Spleen (tissue), 13 donors: ENCODE results near the gene UBAP2L. TPM values are rescaled to one million over a fixed set of nuclear protein-coding genes. Genes with fewer than 3 reads are reported as not detected.
A peak's percentile ranks its signal among the peaks of the same experiment; 100 is the strongest.

ENCODE experiments used
- DNase-seq: peaks from one replicate; pipeline ENCODE4 v3.0.0-alpha.2; 2020
- H3K27ac ChIP-seq, 8 donors: fragments of 200-600 bp; sonication (generic) in 7 of 8; 1 replicate in 4 of 8; 2 replicates in 4 of 8; pipeline versions ENCODE4 v1.5.0 to v1.8.0; 2016 to 2021; ENCODE audit warnings: inconsistent platforms in 4 of 8, mild to moderate bottlenecking in 4 of 8, moderate library complexity in 1 of 8
- H3K27me3 ChIP-seq, 7 donors: fragments of 200-600 bp; sonication (generic) in 6 of 7; replicated peaks in 1 of 7; 1 replicate in 4 of 7; 2 replicates in 3 of 7; pipeline versions ENCODE4 v1.5.0 to v1.8.0; 2016 to 2021; ENCODE audit warnings: inconsistent platforms in 3 of 7, mild to moderate bottlenecking in 1 of 7
- H3K36me3 ChIP-seq, 6 donors: fragments of 200-600 bp; sonication (generic) in 5 of 6; 1 replicate in 4 of 6; 2 replicates in 2 of 6; pipeline versions ENCODE4 v1.5.0 to v1.8.0; 2016 to 2021; ENCODE audit warnings: inconsistent platforms in 2 of 6
- H3K4me1 ChIP-seq, 6 donors: fragments of 200-600 bp; sonication (generic) in 5 of 6; 1 replicate in 3 of 6; 2 replicates in 3 of 6; pipeline versions ENCODE4 v1.5.0 to v1.8.0; 2016 to 2021; ENCODE audit warnings: inconsistent platforms in 3 of 6
- H3K4me3 ChIP-seq, 8 donors: fragments of 200-600 bp; sonication (generic) in 7 of 8; 1 replicate in 4 of 8; 2 replicates in 4 of 8; pipeline versions ENCODE4 v1.5.0 to v1.8.0; 2016 to 2021; ENCODE audit warnings: inconsistent platforms in 4 of 8, mild to moderate bottlenecking in 4 of 8, moderate library complexity in 2 of 8
- H3K9me3 ChIP-seq, 8 donors: fragments of 200-600 bp; sonication (generic) in 7 of 8; 1 replicate in 4 of 8; 2 replicates in 4 of 8; pipeline versions ENCODE4 v1.5.0 to v1.8.0; 2016 to 2021; ENCODE audit warnings: inconsistent platforms in 4 of 8
- POLR2A ChIP-seq, 3 donors: fragments of 450-650 bp; IDR thresholded peaks; one replicate each; pipeline ENCODE4 v1.5.1; 2017; ENCODE audit warnings: antibody characterized with exemption in 3 of 3, mild to moderate bottlenecking in 1 of 3
- POLR2AphosphoS5 ChIP-seq, 3 donors: sonication (generic); formaldehyde crosslinking; IDR thresholded peaks; one replicate each; pipeline ENCODE4 v1.5.1; 2017; ENCODE audit warnings: antibody characterized with exemption in 3 of 3
- WGBS, 5 donors: extraction: QIAGEN DNeasy Blood & Tissue Kit in 3 of 5; methylation state at CpG; one replicate each; pipeline versions ENCODE4 v1.1.5 to v1.1.7; 2013 to 2018; 5-methylcytosine and 5-hydroxymethylcytosine counted together
- intact Hi-C: fragments of 100-400 bp; cut with DNase I; formaldehyde crosslinking; loops from one replicate; pipeline ENCODE4 v1.15.0; 2023; ENCODE audit warnings: low total_unique reads
- long read RNA-seq, 2 donors: transcript quantifications; one replicate each; lab custom pipeline, GENCODE V29; 2026
- polyA plus RNA-seq, 3 donors: library from polyadenylated mRNA; stranded (reverse); fragments of 200-250 nt; gene quantifications; one replicate each; pipeline ENCODE4 v1.2.1, GENCODE V29; 2013
- total RNA-seq, 7 donors: library from RNA; depleted of rRNA in 3 of 7; stranded (reverse); fragments of >200 nt in 3 of 7; fragmentation: NEBNext Ultra II Directional in 4 of 7; extraction: Animal tissue kit (Norgen Biotek cat#: 25700) in 4 of 7; gene quantifications; one replicate each; pipeline versions ENCODE4 v1.1.0 to v1.2.1, GENCODE V29; 2016 to 2021
- TF ChIP-seq, protein P1 (sequence below), 11 experiments: fragments of 200-600 bp in 7 of 11; fragments of 450-650 bp in 4 of 11; sonication (generic) in 4 of 11; IDR thresholded peaks in 8 of 11; conservative IDR thresholded peaks in 3 of 11; 1 replicate in 7 of 11; 2 replicates in 4 of 11; pipeline versions ENCODE4 v1.4.0 to v1.8.0; 2016 to 2021; ENCODE audit warnings: antibody characterized with exemption in 11 of 11, inconsistent platforms in 4 of 11, mild to moderate bottlenecking in 1 of 11
- donor health status: healthy with polysubstance abuse.
- donor health status: DM: no; HTN: no; CAD: no; lungs with moderate emphysema.
- donor health status: DM: no; HTN: no; CAD: no.
- donor health status: Bipolar disorder and iron deficiency.
- donor health status: healthy.
- donor health status: DM: no; HTN: no; CAD: no.
- donor health status: DM: yes; HTN: yes; CAD: no.

The UBAP2L gene
- total RNA-seq, result 100 to 1,000 TPM in 5 of 7 donors, 10 to 100 TPM in 2; 89.5 to 156 (median 134) TPM
- polyA plus RNA-seq, result 10 to 100 TPM; 36.8 to 58.0 (median 44.4) TPM
- long read RNA-seq, donor 1, partial matches to known transcripts, result 64 of 67 reads
- long read RNA-seq, donor 1, other reads (novel, unspliced or antisense), result 0 of 67 reads
- long read RNA-seq, donor 2, partial matches to known transcripts, result 22 of 22 reads
- long read RNA-seq, donor 2, other reads (novel, unspliced or antisense), result 0 of 22 reads

DNA sequence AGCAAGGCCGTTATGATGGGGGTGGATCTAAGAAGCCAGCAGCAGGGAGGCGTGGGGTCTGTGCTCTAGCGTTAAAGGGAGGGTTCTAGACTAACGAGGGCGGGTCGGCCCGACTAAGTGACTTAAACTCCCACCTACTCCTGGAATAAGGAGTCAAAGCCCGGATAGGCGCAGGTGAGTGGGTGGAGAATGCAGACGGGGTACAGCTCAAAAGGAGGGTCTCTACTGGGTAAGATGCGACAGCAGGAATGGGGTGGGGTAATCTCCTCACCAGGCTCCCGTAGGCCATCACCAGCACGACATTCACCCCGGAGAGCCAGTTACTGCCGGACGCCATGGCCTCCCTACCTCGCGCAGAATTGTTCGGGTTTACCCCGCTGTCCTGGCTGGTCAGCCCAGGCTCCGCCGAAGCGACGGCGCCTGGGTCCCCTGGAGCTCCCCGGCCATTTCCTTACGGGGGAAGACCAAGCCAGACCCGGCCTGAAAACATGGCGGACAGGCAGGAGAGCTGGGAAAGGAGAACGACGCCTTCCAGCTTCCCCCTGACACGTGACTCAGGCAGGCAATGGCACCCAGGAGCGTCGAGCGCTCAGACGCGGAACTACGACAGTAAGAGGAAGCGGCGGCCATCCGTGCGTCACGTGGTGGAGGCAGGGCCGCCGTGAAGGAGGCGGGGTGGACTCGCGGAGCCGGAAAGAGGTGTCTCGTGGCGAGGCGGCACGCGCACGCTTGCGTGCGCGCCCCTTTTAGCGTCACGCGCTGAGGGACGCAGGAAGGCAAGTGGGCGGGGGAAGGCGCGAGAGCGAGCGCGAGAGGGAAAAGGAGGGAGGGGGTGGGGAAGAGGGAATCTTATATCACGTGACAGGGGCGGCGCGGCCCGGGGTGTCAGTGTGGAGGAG is at the start of gene UBAP2L:
Gene UBAP2L, plus strand, starts transcription at position 885 of the 899 bp plus-strand sequence. CDS start 4,169 bp downstream, outside the sequence.
- no peaks in the 10 kb centered on the region for H3K9me3 ChIP-seq
- H3K27me3 ChIP-seq, result no peaks in the 10 kb centered on the region
- peaks cover 43 to 81% (median 70%) of the 10 kb centered on the region in 6 donors for H3K4me1 ChIP-seq
- intact Hi-C loops, result no loop called here
- peaks cover 0 to 42% (median 26%) of the 10 kb centered on the region in 6 donors for H3K36me3 ChIP-seq
- 0 to 1% (median 1%) methylated on average over 42 to 73 of the region's 73 CpGs for WGBS, 5 donors
- peak; percentile 100 for DNase-seq
- TF ChIP-seq POLR2A (IDR thresholded peaks at IDR 0.05) (peak in 1 of 3 donors; percentile 71), POLR2AphosphoS5 (IDR thresholded peaks at IDR 0.05) (peak; percentile 97 to 99 (median 98))
- TF ChIP-seq, protein P1, sequence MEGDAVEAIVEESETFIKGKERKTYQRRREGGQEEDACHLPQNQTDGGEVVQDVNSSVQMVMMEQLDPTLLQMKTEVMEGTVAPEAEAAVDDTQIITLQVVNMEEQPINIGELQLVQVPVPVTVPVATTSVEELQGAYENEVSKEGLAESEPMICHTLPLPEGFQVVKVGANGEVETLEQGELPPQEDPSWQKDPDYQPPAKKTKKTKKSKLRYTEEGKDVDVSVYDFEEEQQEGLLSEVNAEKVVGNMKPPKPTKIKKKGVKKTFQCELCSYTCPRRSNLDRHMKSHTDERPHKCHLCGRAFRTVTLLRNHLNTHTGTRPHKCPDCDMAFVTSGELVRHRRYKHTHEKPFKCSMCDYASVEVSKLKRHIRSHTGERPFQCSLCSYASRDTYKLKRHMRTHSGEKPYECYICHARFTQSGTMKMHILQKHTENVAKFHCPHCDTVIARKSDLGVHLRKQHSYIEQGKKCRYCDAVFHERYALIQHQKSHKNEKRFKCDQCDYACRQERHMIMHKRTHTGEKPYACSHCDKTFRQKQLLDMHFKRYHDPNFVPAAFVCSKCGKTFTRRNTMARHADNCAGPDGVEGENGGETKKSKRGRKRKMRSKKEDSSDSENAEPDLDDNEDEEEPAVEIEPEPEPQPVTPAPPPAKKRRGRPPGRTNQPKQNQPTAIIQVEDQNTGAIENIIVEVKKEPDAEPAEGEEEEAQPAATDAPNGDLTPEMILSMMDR (IDR thresholded peaks at IDR 0.05 in 8 of 11, conservative IDR thresholded peaks at IDR 0.05 in 3 of 11), result peak in 1 of 11 experiments; percentile 37
- peak within 1 kb of the TSS; percentile 92 to 99 (median 97) for H3K27ac ChIP-seq
- H3K4me3 ChIP-seq, result peak within 1 kb of the TSS; percentile 66 to 83 (median 74)

- Histone ChIP-seq H3K36me3 (peaks cover 3 to 100% (median 99%) of the 10 kb centered on the region in 6 donors), H3K27ac (peak overlapping the region in 1 of 8 donors; percentile 11), H3K4me3 (no peak overlapping the region), H3K4me1 (peaks cover 8 to 67% (median 17%) of the 10 kb centered on the region in 6 donors), H3K27me3 (no peaks in the 10 kb centered on the region), H3K9me3 (no peaks in the 10 kb centered on the region)
- no peak for DNase-seq
- intact Hi-C loops, result no loop called here
- 82 to 90% (median 89%) methylated on average over 4 of the region's 4 CpGs for WGBS, 5 donors
- TF ChIP-seq POLR2A (IDR thresholded peaks at IDR 0.05) (no peak), POLR2AphosphoS5 (IDR thresholded peaks at IDR 0.05) (no peak)
Measured at GRCh38 chr1:154171223-154171583, 49.6 kb upstream of the UBAP2L start.

DNA sequence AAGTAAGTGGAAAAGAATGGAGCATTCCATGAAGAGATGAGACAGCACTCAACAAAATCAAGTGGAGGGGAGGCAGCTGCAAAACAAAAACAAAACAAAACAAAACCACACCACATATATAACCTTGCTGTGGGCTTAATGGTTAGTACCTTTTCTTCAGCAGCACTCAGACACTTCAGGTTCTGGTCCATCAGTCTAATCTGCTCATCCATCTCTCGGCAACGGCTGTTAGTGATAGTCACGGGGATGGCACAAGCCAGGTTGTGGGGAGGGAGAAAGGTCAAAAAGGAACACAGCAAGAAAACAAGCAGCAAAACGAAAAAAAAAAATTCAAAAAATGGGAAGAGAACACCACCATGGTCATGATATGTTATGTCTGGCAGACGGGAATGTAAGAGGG is 48.9 kb upstream of the UBAP2L start:
- 90 to 94% (median 94%) methylated on average over 5 of the region's 5 CpGs for WGBS, 5 donors

DNA sequence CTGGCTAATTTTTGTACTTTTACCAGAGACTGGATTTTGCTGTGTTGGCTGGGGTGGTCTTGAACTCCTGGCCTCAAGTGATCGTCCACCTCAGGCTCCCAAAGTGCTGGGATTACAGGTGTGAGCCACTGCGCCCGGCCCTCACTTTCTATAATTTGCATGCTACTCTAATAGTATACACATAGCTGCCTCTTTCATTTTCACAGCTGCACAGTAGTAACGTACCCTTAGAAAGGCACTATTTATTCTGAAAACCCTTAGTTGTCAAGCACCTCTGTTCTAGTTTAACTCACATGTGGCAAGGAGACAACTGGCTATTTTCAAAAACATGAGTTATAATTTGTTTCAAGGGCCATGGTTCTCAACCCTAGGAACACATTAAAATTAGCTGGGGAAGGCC is 46.1 kb upstream of the UBAP2L start:
- Histone ChIP-seq H3K36me3 (peaks cover 3 to 100% (median 67%) of the 10 kb centered on the region in 6 donors), H3K4me1 (peaks cover 40 to 93% (median 49%) of the 10 kb centered on the region in 6 donors)

More for the DNA sequence above, 48.9 kb upstream of the UBAP2L start:
- Histone ChIP-seq H3K4me1 (peaks cover 13 to 74% (median 24%) of the 10 kb centered on the region in 6 donors), H3K36me3 (peaks cover 3 to 100% (median 92%) of the 10 kb centered on the region in 6 donors), H3K27me3 (no peaks in the 10 kb centered on the region), H3K4me3 (no peak overlapping the region), H3K27ac (no peak overlapping the region), H3K9me3 (no peaks in the 10 kb centered on the region)
- no peak for DNase-seq
- intact Hi-C loops, result no loop called here
- TF ChIP-seq, protein P1 (IDR thresholded peaks at IDR 0.05 in 8 of 11, conservative IDR thresholded peaks at IDR 0.05 in 3 of 11), result no peak
- no peak for TF ChIP-seq POLR2A (IDR thresholded peaks at IDR 0.05)
- no peak for TF ChIP-seq POLR2AphosphoS5 (IDR thresholded peaks at IDR 0.05)

More for the DNA sequence above, 46.1 kb upstream of the UBAP2L start:
- intact Hi-C loops, result no loop called here
- Histone ChIP-seq H3K4me3 (no peak overlapping the region), H3K9me3 (no peaks in the 10 kb centered on the region), H3K27me3 (no peaks in the 10 kb centered on the region), H3K27ac (no peak overlapping the region)
- TF ChIP-seq, protein P1 (IDR thresholded peaks at IDR 0.05 in 8 of 11, conservative IDR thresholded peaks at IDR 0.05 in 3 of 11), result no peak
- TF ChIP-seq POLR2AphosphoS5 (IDR thresholded peaks at IDR 0.05) (no peak), POLR2A (IDR thresholded peaks at IDR 0.05) (no peak)
- DNase-seq, result no peak
- 67 to 84% (median 82%) methylated on average over 4 of the region's 4 CpGs for WGBS, 5 donors
